NB4 (cell line): ENCODE data around the gene RBM19.

Experiments used
- CTCF ChIP-seq: IDR thresholded peaks from one replicate; pipeline ENCODE4 v1.5.1; 2012; ENCODE audit warnings: low read depth, low read length
- MAX ChIP-seq: IDR thresholded peaks from 2 replicates; pipeline ENCODE4 v1.6.1; 2011; ENCODE audit warnings: low read depth, low read length
- POLR2A ChIP-seq: IDR thresholded peaks from 2 replicates; pipeline ENCODE4 v1.6.1; 2011; ENCODE audit warnings: mild to moderate bottlenecking; ENCODE audit not compliant: insufficient read length; ENCODE audit errors: extremely low read depth

- TF ChIP-seq CTCF (no peak), POLR2A (no peak), MAX (no peak)
Measured at GRCh38 chr12:113959096-113959495, 7.0 kb downstream of the RBM19 start.
